Gastroesophageal sphincter (tissue), 3 donors: Measurements from ENCODE around the gene NECAP2.

Experiments used
- POLR2A ChIP-seq, 2 donors: fragments of 450-650 bp; IDR thresholded peaks; one replicate each; pipeline ENCODE4 v1.6.1; 2017; ENCODE audit warnings: antibody characterized with exemption in 2 of 2, mild to moderate bottlenecking in 2 of 2, moderate library complexity in 1 of 2
- POLR2AphosphoS5 ChIP-seq: sonication (generic); formaldehyde crosslinking; IDR thresholded peaks from one replicate; pipeline ENCODE4 v1.6.1; 2017; ENCODE audit warnings: antibody characterized with exemption
- TF ChIP-seq, protein P1 (sequence below), 4 experiments: fragments of 200-600 bp in 2 of 4; fragments of 450-650 bp in 2 of 4; sonication (generic) in 1 of 4; IDR thresholded peaks; one replicate each; pipeline ENCODE4 v1.5.1; 2017 to 2019; ENCODE audit warnings: antibody characterized with exemption in 4 of 4, mild to moderate bottlenecking in 2 of 4, moderate library complexity in 2 of 4

DNA sequence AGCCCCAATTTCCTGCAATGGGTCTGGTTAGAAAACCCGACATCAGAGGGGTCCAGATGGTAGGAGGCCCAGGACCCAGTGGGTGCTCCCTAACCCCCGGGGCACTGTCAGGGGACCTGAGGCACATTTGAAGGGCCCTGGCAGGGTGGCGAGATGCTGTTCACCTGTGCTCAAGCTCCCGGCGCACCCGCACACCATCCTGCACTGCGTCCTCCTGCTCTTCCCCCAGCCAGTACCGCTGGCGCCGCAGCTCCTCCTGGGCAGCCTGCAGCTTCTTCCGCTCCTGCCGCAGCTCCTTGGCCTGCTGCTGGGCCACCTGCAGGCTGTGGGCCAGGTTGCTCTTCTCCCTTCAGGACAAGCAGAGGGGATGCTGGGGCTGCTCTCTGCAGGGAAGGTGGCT, 37.6 kb downstream of the NECAP2 start:
- TF ChIP-seq, protein P1, sequence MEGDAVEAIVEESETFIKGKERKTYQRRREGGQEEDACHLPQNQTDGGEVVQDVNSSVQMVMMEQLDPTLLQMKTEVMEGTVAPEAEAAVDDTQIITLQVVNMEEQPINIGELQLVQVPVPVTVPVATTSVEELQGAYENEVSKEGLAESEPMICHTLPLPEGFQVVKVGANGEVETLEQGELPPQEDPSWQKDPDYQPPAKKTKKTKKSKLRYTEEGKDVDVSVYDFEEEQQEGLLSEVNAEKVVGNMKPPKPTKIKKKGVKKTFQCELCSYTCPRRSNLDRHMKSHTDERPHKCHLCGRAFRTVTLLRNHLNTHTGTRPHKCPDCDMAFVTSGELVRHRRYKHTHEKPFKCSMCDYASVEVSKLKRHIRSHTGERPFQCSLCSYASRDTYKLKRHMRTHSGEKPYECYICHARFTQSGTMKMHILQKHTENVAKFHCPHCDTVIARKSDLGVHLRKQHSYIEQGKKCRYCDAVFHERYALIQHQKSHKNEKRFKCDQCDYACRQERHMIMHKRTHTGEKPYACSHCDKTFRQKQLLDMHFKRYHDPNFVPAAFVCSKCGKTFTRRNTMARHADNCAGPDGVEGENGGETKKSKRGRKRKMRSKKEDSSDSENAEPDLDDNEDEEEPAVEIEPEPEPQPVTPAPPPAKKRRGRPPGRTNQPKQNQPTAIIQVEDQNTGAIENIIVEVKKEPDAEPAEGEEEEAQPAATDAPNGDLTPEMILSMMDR (IDR thresholded peaks at IDR 0.05), result no peak
- TF ChIP-seq POLR2AphosphoS5, result no peak
- TF ChIP-seq POLR2A (IDR thresholded peaks at IDR 0.05), result no peak
